Activated CD4-positive, alpha-beta T cell treated with anti-CD3 and anti-CD28 coated beads, Interleukin-2, amount 50 U/mL, for 48 hours (primary cell): ENCODE results near the gene PCLO.
"Not testable (repeated sequence)": the region's sequence is repeated elsewhere in the genome, so short reads cannot be mapped to it uniquely, and the experiment has no call there.

Experiments
- DNase-seq, 2 experiments: peaks; one replicate each; pipeline ENCODE4 v3.0.0-alpha.2; 2020

PCLO gene

GRCh38 chr7:82715344-82715743 is 447.3 kb downstream of the PCLO start:
- DNase-seq, result no peak

GRCh38 chr7:82714883-82715282 is 447.8 kb downstream of the PCLO start:
- DNase-seq, result no peak

GRCh38 chr7:82713506-82713905 is 449.2 kb downstream of the PCLO start:
- no peak for DNase-seq

GRCh38 chr7:82706344-82706743 is 456.3 kb downstream of the PCLO start:
- not testable (repeated sequence) for DNase-seq

GRCh38 chr7:82705517-82706260 is 457.0 kb downstream of the PCLO start:
- no peak for DNase-seq

- DNase-seq, result no peak
Observed at GRCh38 chr7:82704121-82704520, 458.6 kb downstream of the PCLO start.
